Smooth muscle cell (in vitro differentiated cells): ENCODE measurements around the gene TNFRSF25. TPM values are rescaled to one million over a fixed set of nuclear protein-coding genes. Genes with fewer than 3 reads are reported as not detected.
"Not testable (repeated sequence)": the region's sequence is repeated elsewhere in the genome, so short reads cannot be mapped to it uniquely, and the experiment has no call there.

ENCODE experiments used
- DNase-seq: peaks from one replicate; lab custom pipeline; 2025; ENCODE audit not compliant: unreplicated experiment; lab: John Stamatoyannopoulos, UW
- H2AFZ ChIP-seq: fragments of 200-600 bp; sonication (generic); 2 replicates; pipeline ENCODE4 v1.6.0; 2016; ENCODE audit warnings: antibody characterized with exemption, low read depth, mild to moderate bottlenecking
- H3F3A ChIP-seq: fragments of 200-600 bp; sonication (generic); 2 replicates; pipeline ENCODE4 v1.6.0; 2017; ENCODE audit warnings: antibody characterized with exemption, low read depth
- H3K27ac ChIP-seq: fragments of 200-600 bp; sonication (generic); 2 replicates; pipeline ENCODE4 v1.5.1; 2016; ENCODE audit warnings: low read depth, mild to moderate bottlenecking
- H3K27me3 ChIP-seq: fragments of 200-600 bp; sonication (generic); 2 replicates; pipeline ENCODE4 v1.6.1; 2016; ENCODE audit warnings: low read depth, mild to moderate bottlenecking
- H3K36me3 ChIP-seq: fragments of 200-600 bp; sonication (generic); 2 replicates; pipeline ENCODE4 v1.5.1; 2016; ENCODE audit warnings: low read depth
- H3K4me1 ChIP-seq: fragments of 200-600 bp; sonication (generic); 2 replicates; pipeline ENCODE4 v1.5.1; 2016; ENCODE audit warnings: low read depth
- H3K4me2 ChIP-seq: fragments of 200-600 bp; sonication (generic); 2 replicates; pipeline ENCODE4 v1.6.0; 2016; ENCODE audit warnings: mild to moderate bottlenecking
- H3K4me3 ChIP-seq: fragments of 200-600 bp; sonication (generic); 2 replicates; pipeline ENCODE4 v1.5.1; 2016; ENCODE audit warnings: mild to moderate bottlenecking
- H3K79me2 ChIP-seq: fragments of 200-600 bp; sonication (generic); 2 replicates; pipeline ENCODE4 v1.6.0; 2016; ENCODE audit warnings: low read depth, mild to moderate bottlenecking
- H3K9ac ChIP-seq: fragments of 200-600 bp; sonication (generic); 2 replicates; pipeline ENCODE4 v1.6.0; 2016; ENCODE audit warnings: low read depth
- H3K9me3 ChIP-seq: fragments of 200-600 bp; sonication (generic); replicated peaks from 2 replicates; pipeline ENCODE4 v1.5.1; 2016; ENCODE audit warnings: low read depth
- H4K20me1 ChIP-seq: fragments of 200-600 bp; sonication (generic); 2 replicates; pipeline ENCODE4 v1.6.0; 2016; ENCODE audit warnings: low read depth
- CTCF ChIP-seq: fragments of 200-600 bp; sonication (generic); IDR thresholded peaks from 2 replicates; pipeline ENCODE4 v1.5.1; 2017; ENCODE audit warnings: borderline replicate concordance, mild to moderate bottlenecking, antibody characterized with exemption; ENCODE audit not compliant: insufficient read depth, poor library complexity, severe bottlenecking
- WGBS: methylation state at CpG from one replicate; pipeline ENCODE4 v1.1.7; 2016; ENCODE audit warnings: low lambda C conversion rate; 5-methylcytosine and 5-hydroxymethylcytosine counted together
- polyA plus RNA-seq: library from polyadenylated mRNA; unstranded; fragments of >200 nt; fragmentation: Nextera tagmentation; extraction: Ambion mirVana; gene quantifications from 2 replicates; pipeline ENCODE4 v1.2.1, GENCODE V29; 2016
- total RNA-seq: library from RNA; depleted of rRNA; stranded (reverse); fragments of >200 nt; gene quantifications from 2 replicates; pipeline ENCODE4 v1.2.3, GENCODE V29; 2014

The TNFRSF25 gene
- total and polyA plus RNA-seq, 2 experiments from 2014 or later, result 10.1 to 19.8 TPM

GRCh38 chr1:6435547-6435946, 30.4 kb downstream of the TNFRSF25 start:
- H3K9ac ChIP-seq, result no peak overlapping the region
- H3K9me3 ChIP-seq, result no peaks in the 10 kb centered on the region
- H3K4me2 ChIP-seq, result no peak overlapping the region
- H3K4me3 ChIP-seq, result no peak overlapping the region
- peaks cover 11% of the 10 kb centered on the region for H3K27me3 ChIP-seq
- H2AFZ ChIP-seq, result no peak overlapping the region
- H3K79me2 ChIP-seq, result no peaks in the 10 kb centered on the region
- no peak for DNase-seq
- WGBS, result 93% methylated on average over 3 of the region's 3 CpGs
- no peaks in the 10 kb centered on the region for H4K20me1 ChIP-seq
- no peak overlapping the region for H3K27ac ChIP-seq
- no peaks in the 10 kb centered on the region for H3K4me1 ChIP-seq
- H3K36me3 ChIP-seq, result no peaks in the 10 kb centered on the region
- TF ChIP-seq CTCF, result no peak
- H3F3A ChIP-seq, result no peaks in the 10 kb centered on the region

GRCh38 chr1:6435129-6435528, 30.8 kb downstream of the TNFRSF25 start:
- Histone ChIP-seq H3K27me3 (peaks cover 11% of the 10 kb centered on the region), H3K9me3 (no peaks in the 10 kb centered on the region), H3F3A (no peaks in the 10 kb centered on the region), H3K36me3 (no peaks in the 10 kb centered on the region), H2AFZ (no peak overlapping the region), H3K4me3 (no peak overlapping the region), H3K27ac (no peak overlapping the region), H3K4me1 (peaks cover 3% of the 10 kb centered on the region), H4K20me1 (no peaks in the 10 kb centered on the region), H3K4me2 (no peak overlapping the region), H3K9ac (no peak overlapping the region), H3K79me2 (no peaks in the 10 kb centered on the region)
- no peak for DNase-seq
- TF ChIP-seq CTCF, result no peak
- WGBS, result 97% methylated on average over 15 of the region's 15 CpGs

GRCh38 chr1:6434186-6434585, 31.8 kb downstream of the TNFRSF25 start:
- Histone ChIP-seq H3K27me3 (peaks cover 6% of the 10 kb centered on the region), H3F3A (no peaks in the 10 kb centered on the region), H3K79me2 (no peaks in the 10 kb centered on the region), H3K36me3 (no peaks in the 10 kb centered on the region), H3K27ac (no peak overlapping the region), H2AFZ (no peak overlapping the region), H4K20me1 (no peaks in the 10 kb centered on the region), H3K9ac (no peak overlapping the region), H3K4me3 (no peak overlapping the region), H3K9me3 (no peaks in the 10 kb centered on the region), H3K4me1 (peaks cover 7% of the 10 kb centered on the region), H3K4me2 (no peak overlapping the region)
- 82% methylated on average over 5 of the region's 5 CpGs for WGBS
- no peak for TF ChIP-seq CTCF
- DNase-seq, result no peak

- not testable (repeated sequence) for H4K20me1 ChIP-seq, H3K4me1 ChIP-seq, H3K27ac ChIP-seq, H2AFZ ChIP-seq, H3K4me2 ChIP-seq, H3F3A ChIP-seq, H3K9me3 ChIP-seq, H3K4me3 ChIP-seq, H3K9ac ChIP-seq, H3K79me2 ChIP-seq, H3K36me3 ChIP-seq, DNase-seq
- 82% methylated on average over 13 of the region's 13 CpGs for WGBS
- H3K27me3 ChIP-seq, result peaks cover 12% of the 10 kb centered on the region
Observed at GRCh38 chr1:6431645-6432579, 34.1 kb downstream of the TNFRSF25 start.

GRCh38 chr1:6429660-6430411, 36.1 kb downstream of the TNFRSF25 start:
- H3K4me2 ChIP-seq, result not testable (repeated sequence)
- peaks cover 33% of the 10 kb centered on the region for H3K27me3 ChIP-seq

GRCh38 chr1:6428453-6428852, 37.5 kb downstream of the TNFRSF25 start:
- not testable (repeated sequence) for H3K9ac ChIP-seq, H3K4me2 ChIP-seq, H3K9me3 ChIP-seq, H3F3A ChIP-seq, H3K79me2 ChIP-seq, H3K27ac ChIP-seq, H4K20me1 ChIP-seq, H3K4me3 ChIP-seq, H3K4me1 ChIP-seq, H3K36me3 ChIP-seq, DNase-seq, H2AFZ ChIP-seq
- peaks cover 47% of the 10 kb centered on the region for H3K27me3 ChIP-seq
- WGBS, result 93% methylated on average over 6 of the region's 6 CpGs

More at GRCh38 chr1:6429660-6430411, 36.1 kb downstream of the TNFRSF25 start:
- not testable (repeated sequence) for H3K4me1 ChIP-seq, H3F3A ChIP-seq, H2AFZ ChIP-seq, H3K36me3 ChIP-seq, DNase-seq, H3K9ac ChIP-seq, H4K20me1 ChIP-seq, H3K4me3 ChIP-seq, H3K9me3 ChIP-seq, H3K27ac ChIP-seq, H3K79me2 ChIP-seq
- WGBS, result 52% methylated on average over 19 of the region's 19 CpGs
